Fibroblast of pulmonary artery (primary cell): ENCODE results near the gene RIPK3.

Experiments
- DNase-seq: peaks from one replicate; pipeline ENCODE4 v3.0.0-alpha.2; 2010; ENCODE audit warnings: low read depth
- H3K4me3 ChIP-seq: replicated peaks from 2 replicates; pipeline ENCODE4 v1.5.1; 2011; ENCODE audit warnings: low read depth, mild to moderate bottlenecking, control low read depth, low read length, moderate library complexity
- CTCF ChIP-seq: IDR thresholded peaks from 2 replicates; pipeline ENCODE4 v1.5.1; 2011; ENCODE audit warnings: mild to moderate bottlenecking, control low read depth, low read length, inconsistent platforms; ENCODE audit errors: missing control alignments

RIPK3 gene

GRCh38 chr14:24308342-24309124, 31.3 kb downstream of the RIPK3 start:
- no peak overlapping the region for H3K4me3 ChIP-seq
- no peak for TF ChIP-seq CTCF
- no peak for DNase-seq

- peak; percentile 98 for TF ChIP-seq CTCF
- peak; percentile 66 for DNase-seq
- no peak within 1 kb of the TSS for H3K4me3 ChIP-seq
These were observed 32.0 kb downstream of the RIPK3 start, which contains the start of gene CIDEB for GRCh38 chr14:24307575-24308341. TSS of gene CIDEB (minus strand) at chr14:24307977. CDS start at chr14:24307858, 119 bp downstream.

- H3K4me3 ChIP-seq = no peak overlapping the region
- no peak for TF ChIP-seq CTCF
- DNase-seq = no peak
These were observed 32.6 kb downstream of the RIPK3 start for GRCh38 chr14:24307156-24307574.

- TF ChIP-seq CTCF = no peak
- no peak overlapping the region for H3K4me3 ChIP-seq
- no peak for DNase-seq
These were observed 35.8 kb downstream of the RIPK3 start for GRCh38 chr14:24304019-24304387.

- DNase-seq = no peak
- no peak for TF ChIP-seq CTCF
- H3K4me3 ChIP-seq = peak overlapping the region; percentile 96
These were observed 39.3 kb downstream of the RIPK3 start for GRCh38 chr14:24300326-24300980.

- H3K4me3 ChIP-seq = peak within 1 kb of the TSS; percentile 96
- no peak for TF ChIP-seq CTCF
- peak; percentile 91 for DNase-seq
These were observed 40.3 kb downstream of the RIPK3 start, which contains the start of the genes DHRS1 and NOP9 for GRCh38 chr14:24299255-24300191. TSS of gene DHRS1 (minus strand) at chr14:24299780. CDS start at chr14:24299106, 674 bp downstream. TSS of gene NOP9 (plus strand) at chr14:24299850. CDS start at chr14:24299955, 105 bp downstream.
